Measurements from ENCODE around the gene GRIP2.

GRIP2 gene

GRCh38 chr3:14508966-14509795 lies 31.0 kb downstream of the GRIP2 start:
- peak overlapping the region; percentile 61; the same call in 1 of the 2 replicates for H3K4me3 ChIP-seq (ENCODE audit: low read length)
- no peaks in the 10 kb centered on the region for H3K4me1 ChIP-seq (ENCODE audit: insufficient read depth, low read length)
- no peaks in the 10 kb centered on the region for H3K36me3 ChIP-seq (ENCODE audit: insufficient read depth, low read depth, low read length)
- H3K9me3 ChIP-seq (ENCODE audit: insufficient read depth, low read depth, low read length): no peaks in the 10 kb centered on the region
- H3K27me3 ChIP-seq (ENCODE audit: insufficient read depth, low read length): no peaks in the 10 kb centered on the region
- H3K9ac ChIP-seq (ENCODE audit: low read depth, low read length): peak overlapping the region; percentile 42; the same call in 1 of the 2 replicates
- H3K27ac ChIP-seq (ENCODE audit: low read length): no peak overlapping the region

DNA sequence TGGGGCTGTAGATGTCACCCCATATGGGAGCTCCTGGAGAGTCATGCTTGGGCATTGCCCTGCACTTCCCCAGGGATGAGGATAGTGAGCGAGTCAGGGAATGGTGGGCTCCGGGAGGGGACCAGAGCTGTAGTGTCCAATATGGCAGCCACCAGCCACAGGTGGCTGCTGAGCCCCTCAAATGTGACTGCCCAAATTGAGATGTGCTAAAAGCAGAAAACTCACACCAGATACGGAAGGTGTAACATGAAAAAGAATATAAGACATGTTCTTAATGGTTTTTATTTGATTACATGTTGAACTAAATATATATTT lies 31.7 kb downstream of the GRIP2 start:
- H3K27me3 ChIP-seq (ENCODE audit: insufficient read depth, low read length): no peaks in the 10 kb centered on the region
- no peak overlapping the region for H3K27ac ChIP-seq (ENCODE audit: low read length)
- no peak overlapping the region for H3K4me3 ChIP-seq (ENCODE audit: low read length)
- no peaks in the 10 kb centered on the region for H3K4me1 ChIP-seq (ENCODE audit: insufficient read depth, low read length)
- no peaks in the 10 kb centered on the region for H3K9me3 ChIP-seq (ENCODE audit: insufficient read depth, low read depth, low read length)
- H3K36me3 ChIP-seq (ENCODE audit: insufficient read depth, low read depth, low read length): no peaks in the 10 kb centered on the region
- H3K9ac ChIP-seq (ENCODE audit: low read depth, low read length): no peak overlapping the region

GRCh38 chr3:14507757-14508504 lies 32.2 kb downstream of the GRIP2 start:
- Histone ChIP-seq H3K27ac (ENCODE audit: low read length) (no peak overlapping the region), H3K9ac (ENCODE audit: low read depth, low read length) (no peak overlapping the region), H3K4me3 (ENCODE audit: low read length) (no peak overlapping the region), H3K36me3 (ENCODE audit: insufficient read depth, low read depth, low read length) (no peaks in the 10 kb centered on the region), H3K4me1 (ENCODE audit: insufficient read depth, low read length) (no peaks in the 10 kb centered on the region), H3K27me3 (ENCODE audit: insufficient read depth, low read length) (no peaks in the 10 kb centered on the region), H3K9me3 (ENCODE audit: insufficient read depth, low read depth, low read length) (peaks cover 4% of the 10 kb centered on the region; the same call in 1 of the 2 replicates)

GRCh38 chr3:14507305-14507741 lies 32.8 kb downstream of the GRIP2 start:
- no peaks in the 10 kb centered on the region for H3K27me3 ChIP-seq (ENCODE audit: insufficient read depth, low read length)
- H3K9me3 ChIP-seq (ENCODE audit: insufficient read depth, low read depth, low read length): peaks cover 8% of the 10 kb centered on the region; the same call in 1 of the 2 replicates
- no peak overlapping the region for H3K9ac ChIP-seq (ENCODE audit: low read depth, low read length)
- H3K27ac ChIP-seq (ENCODE audit: low read length): no peak overlapping the region
- no peak overlapping the region for H3K4me3 ChIP-seq (ENCODE audit: low read length)
- H3K4me1 ChIP-seq (ENCODE audit: insufficient read depth, low read length): no peaks in the 10 kb centered on the region
- no peaks in the 10 kb centered on the region for H3K36me3 ChIP-seq (ENCODE audit: insufficient read depth, low read depth, low read length)

- Histone ChIP-seq H3K36me3 (ENCODE audit: insufficient read depth, low read depth, low read length) (no peaks in the 10 kb centered on the region), H3K4me1 (ENCODE audit: insufficient read depth, low read length) (no peaks in the 10 kb centered on the region), H3K9ac (ENCODE audit: low read depth, low read length) (no peak overlapping the region), H3K4me3 (ENCODE audit: low read length) (no peak overlapping the region), H3K27ac (ENCODE audit: low read length) (no peak overlapping the region), H3K27me3 (ENCODE audit: insufficient read depth, low read length) (no peaks in the 10 kb centered on the region), H3K9me3 (ENCODE audit: insufficient read depth, low read depth, low read length) (peaks cover 13% of the 10 kb centered on the region; the same call in 1 of the 2 replicates)
Measured at GRCh38 chr3:14506626-14507304, 33.4 kb downstream of the GRIP2 start.

DNA sequence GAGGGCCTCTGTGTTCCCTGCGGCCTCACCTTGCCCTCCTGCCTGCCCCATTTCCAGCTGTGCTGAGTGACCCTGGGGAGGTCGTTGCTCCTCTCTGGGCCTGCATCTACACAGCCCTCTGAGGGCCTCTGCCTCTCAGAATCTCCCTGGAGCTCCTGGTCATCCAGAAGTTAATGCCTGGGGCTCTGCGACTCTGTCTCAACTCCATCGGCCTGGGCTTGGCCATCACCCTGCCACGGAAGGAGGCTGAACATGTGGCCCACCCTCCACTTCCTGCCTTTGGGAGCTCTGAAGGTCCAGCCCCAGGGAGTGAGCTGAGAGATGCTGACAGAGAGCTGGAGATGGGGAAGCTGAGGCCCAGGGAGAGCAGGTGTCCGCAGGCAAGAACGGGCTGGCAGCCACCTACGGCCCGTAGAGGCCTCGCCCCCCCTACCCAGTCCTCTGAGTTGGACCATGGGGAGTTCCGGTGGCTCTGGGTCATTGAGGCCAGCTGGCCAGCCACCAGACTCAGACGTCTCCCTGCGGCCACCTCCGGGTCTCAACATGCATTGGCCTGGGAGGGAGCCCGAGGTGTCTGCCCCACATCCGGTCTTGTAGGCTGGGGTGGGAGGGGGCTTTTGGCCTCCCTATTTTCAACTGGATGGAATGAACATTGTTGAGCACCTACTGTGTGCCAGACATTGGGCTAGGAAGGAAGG lies 34.2 kb downstream of the GRIP2 start:
- H3K27me3 ChIP-seq (ENCODE audit: insufficient read depth, low read length): no peaks in the 10 kb centered on the region
- H3K4me3 ChIP-seq (ENCODE audit: low read length): no peak overlapping the region
- no peaks in the 10 kb centered on the region for H3K36me3 ChIP-seq (ENCODE audit: insufficient read depth, low read depth, low read length)
- no peak overlapping the region for H3K9ac ChIP-seq (ENCODE audit: low read depth, low read length)
- H3K9me3 ChIP-seq (ENCODE audit: insufficient read depth, low read depth, low read length): peaks cover 13% of the 10 kb centered on the region; the same call in 1 of the 2 replicates
- H3K4me1 ChIP-seq (ENCODE audit: insufficient read depth, low read length): no peaks in the 10 kb centered on the region
- no peak overlapping the region for H3K27ac ChIP-seq (ENCODE audit: low read length)

DNA sequence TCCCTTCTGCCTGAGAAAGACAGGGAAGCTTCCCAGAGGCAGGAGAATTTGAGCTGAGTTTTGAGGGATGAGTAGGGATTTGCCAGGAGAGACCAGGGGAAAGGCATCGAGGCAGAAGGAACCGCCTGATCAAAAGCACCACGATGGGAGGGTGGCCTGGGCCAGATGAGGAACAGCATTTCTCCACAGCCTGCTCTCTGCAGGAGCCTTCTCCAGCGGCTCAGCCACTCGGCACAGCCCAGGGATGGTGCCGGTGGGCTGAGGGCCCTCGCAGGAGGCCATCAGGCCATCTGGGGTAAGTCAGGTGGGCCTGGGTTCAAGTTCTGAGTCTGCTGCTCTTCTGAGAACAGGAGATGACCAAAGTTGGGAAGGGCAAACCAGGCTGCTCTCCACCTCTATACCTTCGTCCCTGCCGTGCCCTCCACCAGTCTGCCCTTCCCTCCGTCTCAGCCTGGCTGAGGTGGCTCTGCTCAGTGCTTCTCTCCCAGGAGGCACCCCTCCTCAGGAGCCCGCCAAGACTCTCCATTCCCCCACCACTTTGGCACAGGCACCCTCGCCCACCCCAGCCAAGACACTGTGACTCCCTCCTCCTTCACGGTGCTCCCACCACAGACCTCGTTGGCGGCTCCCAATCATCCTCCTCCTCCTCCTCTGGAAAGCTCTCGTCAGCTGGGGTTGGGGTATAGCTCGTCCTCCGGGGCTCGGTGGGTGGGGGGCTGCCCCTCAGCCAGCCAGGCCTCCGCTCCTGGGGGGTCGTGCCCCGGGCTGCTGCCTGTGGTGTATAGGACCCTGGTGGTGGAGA lies 34.9 kb downstream of the GRIP2 start:
- Histone ChIP-seq H3K36me3 (ENCODE audit: insufficient read depth, low read depth, low read length) (no peaks in the 10 kb centered on the region), H3K4me1 (ENCODE audit: insufficient read depth, low read length) (no peaks in the 10 kb centered on the region), H3K4me3 (ENCODE audit: low read length) (no peak overlapping the region), H3K9me3 (ENCODE audit: insufficient read depth, low read depth, low read length) (peaks cover 13% of the 10 kb centered on the region; the same call in 1 of the 2 replicates), H3K27ac (ENCODE audit: low read length) (no peak overlapping the region), H3K27me3 (ENCODE audit: insufficient read depth, low read length) (no peaks in the 10 kb centered on the region), H3K9ac (ENCODE audit: low read depth, low read length) (no peak overlapping the region)

GRCh38 chr3:14503706-14504065 lies 36.5 kb downstream of the GRIP2 start:
- Histone ChIP-seq H3K36me3 (ENCODE audit: insufficient read depth, low read depth, low read length) (no peaks in the 10 kb centered on the region), H3K4me3 (ENCODE audit: low read length) (no peak overlapping the region), H3K27ac (ENCODE audit: low read length) (no peak overlapping the region), H3K9me3 (ENCODE audit: insufficient read depth, low read depth, low read length) (peaks cover 13% of the 10 kb centered on the region; the same call in 1 of the 2 replicates), H3K4me1 (ENCODE audit: insufficient read depth, low read length) (no peaks in the 10 kb centered on the region), H3K27me3 (ENCODE audit: insufficient read depth, low read length) (no peaks in the 10 kb centered on the region), H3K9ac (ENCODE audit: low read depth, low read length) (no peak overlapping the region)

GRCh38 chr3:14503033-14503705 lies 37.0 kb downstream of the GRIP2 start:
- H3K9me3 ChIP-seq (ENCODE audit: insufficient read depth, low read depth, low read length): peaks cover 13% of the 10 kb centered on the region; the same call in 1 of the 2 replicates
- H3K36me3 ChIP-seq (ENCODE audit: insufficient read depth, low read depth, low read length): no peaks in the 10 kb centered on the region
- H3K27ac ChIP-seq (ENCODE audit: low read length): no peak overlapping the region
- H3K4me3 ChIP-seq (ENCODE audit: low read length): no peak overlapping the region
- no peaks in the 10 kb centered on the region for H3K4me1 ChIP-seq (ENCODE audit: insufficient read depth, low read length)
- no peaks in the 10 kb centered on the region for H3K27me3 ChIP-seq (ENCODE audit: insufficient read depth, low read length)
- H3K9ac ChIP-seq (ENCODE audit: low read depth, low read length): no peak overlapping the region

GRCh38 chr3:14502472-14502871 lies 37.7 kb downstream of the GRIP2 start:
- Histone ChIP-seq H3K27me3 (ENCODE audit: insufficient read depth, low read length) (no peaks in the 10 kb centered on the region), H3K4me3 (ENCODE audit: low read length) (no peak overlapping the region), H3K27ac (ENCODE audit: low read length) (no peak overlapping the region), H3K36me3 (ENCODE audit: insufficient read depth, low read depth, low read length) (no peaks in the 10 kb centered on the region), H3K4me1 (ENCODE audit: insufficient read depth, low read length) (no peaks in the 10 kb centered on the region), H3K9ac (ENCODE audit: low read depth, low read length) (no peak overlapping the region), H3K9me3 (ENCODE audit: insufficient read depth, low read depth, low read length) (peaks cover 13% of the 10 kb centered on the region; the same call in 1 of the 2 replicates)
